DMS 273 (cell line): ENCODE data around the gene AKR7A2.
A peak's percentile ranks its signal among the peaks of the same experiment; 100 is the strongest.

Source experiments
- DNase-seq: peaks from one replicate; lab custom pipeline; 2025; ENCODE audit not compliant: unreplicated experiment; lab: John Stamatoyannopoulos, UW

Gene AKR7A2

DNA sequence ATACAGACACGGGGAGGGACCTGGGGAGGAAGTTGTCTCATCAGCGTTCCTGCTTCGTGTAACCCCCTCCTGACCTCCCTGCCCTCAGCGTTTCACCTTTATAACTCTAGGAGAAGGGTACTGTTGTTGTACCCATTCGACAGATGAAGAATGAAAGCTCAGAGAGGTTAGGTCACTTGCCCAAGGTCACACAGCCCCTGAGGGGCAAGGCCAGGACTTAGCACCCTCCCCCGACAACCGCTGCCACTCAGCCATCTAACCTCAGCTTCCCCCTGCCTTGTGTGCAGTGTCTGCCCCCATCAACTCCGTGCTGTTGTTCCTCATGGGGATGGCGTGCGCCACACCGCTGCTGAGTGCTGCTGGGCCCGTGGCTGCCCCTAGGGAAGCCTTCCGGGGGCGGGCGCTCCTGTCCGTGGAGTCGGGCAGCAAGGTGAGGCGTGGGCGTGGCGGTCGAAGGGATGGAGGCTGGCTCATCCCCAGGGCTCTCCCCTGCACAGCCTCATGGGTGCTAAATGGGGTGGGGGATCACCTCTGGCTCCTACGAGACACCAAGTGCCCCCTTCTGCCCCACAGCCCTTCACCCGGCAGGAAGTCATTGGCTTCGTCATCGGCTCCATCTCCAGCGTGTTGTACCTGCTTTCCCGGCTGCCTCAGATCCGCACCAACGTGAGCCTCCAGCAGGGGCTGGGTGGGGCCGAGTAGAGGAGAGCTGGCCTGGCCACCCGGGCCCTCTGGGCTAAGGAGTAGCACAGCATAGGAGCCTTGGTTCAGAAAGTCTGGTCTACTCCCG, 14.2 kb upstream of the AKR7A2 start:
- DNase-seq: no peak

GRCh38 chr1:19325368-19325957, 13.5 kb upstream of the AKR7A2 start:
- DNase-seq: no peak

DNA sequence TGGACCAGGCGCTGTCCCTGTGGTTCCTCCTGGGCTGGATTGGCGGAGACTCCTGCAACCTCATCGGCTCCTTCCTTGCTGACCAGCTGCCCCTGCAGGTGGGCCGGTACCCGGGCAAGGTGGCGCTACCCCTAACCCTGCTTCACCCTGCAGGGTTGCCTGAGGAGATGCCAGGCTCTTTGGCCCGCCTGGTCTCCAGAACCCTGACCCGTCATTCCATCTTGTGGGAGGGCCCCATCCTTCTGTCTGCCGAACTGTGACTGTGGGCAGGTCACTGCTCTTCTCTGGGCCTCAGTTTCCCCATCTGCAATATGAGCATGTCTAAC, 12.7 kb upstream of the AKR7A2 start:
- no peak for DNase-seq

- DNase-seq: no peak
Observed at GRCh38 chr1:19323987-19324664, 12.2 kb upstream of the AKR7A2 start.

GRCh38 chr1:19322481-19322880, 10.5 kb upstream of the AKR7A2 start:
- no peak for DNase-seq

DNA sequence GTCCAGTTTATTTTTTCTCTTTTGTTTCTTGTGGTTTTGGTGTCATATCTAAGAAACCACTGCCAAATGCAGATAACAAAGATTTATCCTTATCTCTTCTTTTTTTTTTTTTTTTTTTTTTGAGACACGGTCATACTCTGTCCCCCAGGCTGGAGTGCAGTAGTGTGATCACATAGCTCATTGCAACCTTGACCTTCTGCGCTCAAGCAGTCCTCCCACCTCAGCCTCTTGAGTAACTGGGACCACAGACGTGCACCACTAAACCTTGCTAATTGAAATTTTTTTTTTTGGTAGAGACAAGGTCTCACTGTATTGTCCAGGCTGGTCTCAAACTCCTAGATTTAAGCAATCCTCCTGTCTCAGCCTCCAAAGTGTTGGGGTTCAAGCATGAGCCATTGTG, 9.1 kb upstream of the AKR7A2 start:
- DNase-seq: no peak

GRCh38 chr1:19319196-19319595, 7.3 kb upstream of the AKR7A2 start:
- no peak for DNase-seq

- no peak for DNase-seq
Observed at GRCh38 chr1:19317126-19317910, 5.4 kb upstream of the AKR7A2 start.

DNA sequence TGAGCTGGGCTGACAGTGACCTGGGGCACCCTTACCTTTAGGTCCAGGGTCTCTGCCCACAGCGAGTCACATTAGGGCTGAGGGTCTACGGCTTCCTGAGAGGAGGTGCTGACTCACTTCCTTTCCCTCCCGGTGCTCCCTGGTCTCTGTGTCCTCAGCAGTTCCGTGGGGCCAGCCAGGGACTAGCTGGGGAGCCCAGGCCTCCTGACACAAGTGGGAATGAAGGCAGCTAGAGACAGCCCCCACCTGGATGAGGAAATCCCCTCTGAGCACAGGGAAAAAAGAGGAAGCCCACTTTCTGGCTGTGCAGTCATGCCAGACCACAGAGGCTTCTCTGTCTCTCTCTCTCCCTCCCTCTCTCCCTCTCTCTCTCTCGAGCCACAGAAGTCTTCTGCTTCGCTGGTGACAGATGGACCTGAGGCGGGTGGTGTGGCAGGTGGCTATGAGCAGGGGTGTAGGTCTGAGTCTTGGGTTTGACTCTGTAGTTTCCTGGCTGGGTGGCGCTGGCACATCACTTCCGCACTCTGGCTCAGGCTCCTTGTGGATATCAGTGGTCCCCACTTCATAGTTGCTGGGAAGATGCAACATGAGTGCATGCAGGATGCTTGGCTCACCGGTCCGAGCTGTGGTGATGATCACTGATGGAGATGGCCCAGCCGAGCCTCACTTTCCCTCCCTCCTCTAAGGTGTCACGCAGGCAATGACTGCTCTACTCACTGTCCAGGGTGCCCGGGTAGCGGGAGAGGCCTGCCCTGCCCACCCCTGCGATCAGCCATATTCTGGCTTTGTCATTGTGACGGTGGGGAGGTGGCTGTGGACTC, 3.6 kb upstream of the AKR7A2 start:
- peak; percentile 69 for DNase-seq

DNA sequence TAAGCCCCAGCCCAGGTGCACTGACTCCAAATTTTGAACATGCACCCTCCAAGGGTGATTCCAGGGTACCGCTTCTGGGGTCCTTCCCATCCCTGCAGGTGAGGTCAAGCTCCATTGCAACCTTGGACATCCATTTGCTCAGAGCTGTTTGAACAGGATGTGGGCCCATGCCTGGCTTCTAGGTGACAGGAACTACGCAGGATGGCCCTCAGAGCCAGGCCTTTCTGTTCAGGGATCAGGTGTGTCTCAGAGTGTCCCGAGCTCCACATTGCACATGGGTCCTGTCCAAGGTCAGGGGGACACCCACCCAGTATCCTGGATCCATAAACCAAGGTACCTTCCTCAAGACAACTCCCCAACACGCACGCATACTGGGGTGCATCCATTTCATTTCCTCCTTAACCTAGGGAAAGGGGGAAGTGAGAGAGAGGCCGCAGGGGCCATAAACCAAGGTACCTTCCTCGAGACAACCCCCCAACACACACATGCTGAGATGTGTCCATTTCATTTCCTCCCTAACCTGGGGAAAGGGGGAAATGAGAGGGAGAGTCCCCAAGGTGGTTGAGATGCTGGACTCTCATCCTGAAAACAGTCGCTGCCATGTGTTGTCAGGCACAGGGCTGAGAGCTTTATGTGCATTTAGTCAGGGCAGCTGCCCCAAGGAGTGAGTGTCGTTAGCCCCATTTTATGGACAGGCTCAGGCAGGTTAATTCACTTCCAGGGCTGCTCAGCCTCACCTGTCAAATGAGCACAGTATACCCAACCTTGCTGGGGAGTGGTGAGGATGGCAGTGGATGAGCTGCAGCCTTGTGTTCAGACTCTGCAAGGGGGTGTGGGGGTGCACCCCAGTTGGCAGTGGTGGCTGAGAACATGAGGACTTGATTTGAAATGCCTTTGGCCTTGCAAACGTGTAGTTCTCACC, 2.3 kb upstream of the AKR7A2 start:
- DNase-seq: no peak

GRCh38 chr1:19313636-19313959, 1.7 kb upstream of the AKR7A2 start:
- DNase-seq: no peak

- no peak for DNase-seq
Observed at GRCh38 chr1:19312782-19313635, 1.1 kb upstream of the AKR7A2 start.

GRCh38 chr1:19311503-19311930, 427 bp downstream of the AKR7A2 start:
- DNase-seq: peak; percentile 66

DNA sequence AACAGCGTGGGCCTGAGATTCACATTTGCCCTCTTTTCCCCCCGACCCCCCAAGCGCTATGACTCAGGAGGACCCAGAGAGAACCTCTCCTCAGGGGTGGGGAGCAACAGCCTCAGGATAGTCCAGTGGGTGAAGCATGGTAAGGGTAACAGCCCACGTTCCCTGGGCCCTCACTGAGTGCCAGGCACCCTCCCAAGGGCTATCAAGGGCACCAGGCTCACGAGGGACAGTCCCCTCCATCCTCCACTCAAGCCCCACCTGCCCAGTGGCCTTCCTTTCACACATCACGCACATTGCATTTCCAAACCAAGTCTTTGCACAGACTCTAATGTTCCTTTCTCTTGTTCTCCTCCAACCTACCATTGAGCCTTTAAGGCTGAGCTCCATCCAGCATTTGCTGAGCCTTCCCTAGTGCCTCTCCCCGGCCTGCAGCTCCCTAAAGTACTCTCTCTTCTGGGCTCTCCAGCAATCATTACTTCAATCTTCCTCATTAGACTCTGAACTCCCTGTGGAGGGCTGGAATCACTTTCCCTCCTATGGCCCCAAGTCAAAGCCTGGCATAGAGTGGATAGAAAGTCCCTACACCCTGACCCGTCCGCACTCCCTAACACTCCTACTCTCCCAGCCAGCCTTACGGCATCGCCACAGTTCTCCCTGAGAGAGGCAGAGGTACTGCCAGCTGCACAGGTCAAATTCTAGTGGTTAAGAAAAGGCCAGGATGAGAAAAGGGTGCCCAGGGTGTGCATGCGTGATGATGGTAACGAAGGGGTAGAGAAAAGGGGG, 1.0 kb downstream of the AKR7A2 start:
- DNase-seq: peak; percentile 66

- no peak for DNase-seq
Observed at GRCh38 chr1:19310061-19310460, 1.9 kb downstream of the AKR7A2 start.

DNA sequence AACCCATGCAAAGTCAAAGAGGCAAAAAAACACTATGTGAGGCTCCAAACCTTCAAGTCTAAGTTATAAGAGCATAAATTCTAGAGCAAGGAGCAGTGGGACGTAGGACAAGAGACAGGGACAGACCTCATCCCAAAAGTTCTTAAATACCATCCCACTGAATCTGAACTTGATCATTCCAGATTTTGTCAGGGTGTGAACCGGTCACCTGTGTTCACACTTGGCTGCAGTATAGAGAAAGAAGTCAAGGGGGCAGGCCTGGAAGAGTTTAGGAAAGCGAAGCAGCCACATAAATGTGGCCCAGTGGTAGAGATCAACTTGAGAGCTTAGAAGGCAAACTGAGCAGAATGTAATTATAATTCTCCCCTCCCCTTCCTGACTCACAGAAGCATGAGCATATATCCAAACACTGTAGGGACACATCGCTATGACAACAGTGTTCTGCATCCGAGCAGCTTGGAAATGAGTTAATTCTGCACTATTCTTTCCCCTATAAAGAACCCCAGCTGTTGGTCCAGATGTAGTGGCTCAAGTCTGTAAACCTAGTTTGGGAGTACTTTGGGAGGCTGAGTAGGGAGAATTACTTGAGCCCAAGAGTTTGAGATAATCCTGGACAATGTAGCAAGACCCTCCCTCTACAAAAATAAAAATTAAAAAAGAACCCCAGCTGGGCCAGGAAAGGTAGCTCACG, 2.7 kb downstream of the AKR7A2 start:
- peak; percentile 38 for DNase-seq

DNA sequence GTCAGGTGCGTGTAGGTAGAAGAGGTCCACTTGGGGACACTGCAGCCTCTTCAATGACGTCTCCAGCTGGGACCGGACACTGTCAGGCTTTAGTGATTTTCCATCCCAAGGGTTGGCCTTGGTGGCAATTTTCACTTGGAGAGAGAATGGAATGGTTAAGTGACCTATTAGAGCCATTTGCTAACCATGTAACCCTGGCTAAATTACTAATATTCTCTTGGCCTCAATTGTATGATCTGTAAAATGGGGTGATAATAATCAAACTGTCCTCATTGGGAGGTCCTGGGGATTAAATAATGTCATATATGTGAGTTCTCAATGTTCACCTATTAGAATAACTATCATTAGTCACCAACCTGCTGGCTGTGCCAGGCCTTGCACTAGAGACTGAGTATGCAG, 3.4 kb downstream of the AKR7A2 start:
- DNase-seq: no peak
